A673 (cell line): ENCODE data around the gene AMPH.

Experiments
- CTCF ChIP-seq: fragments of 300-800, 200-600 bp; sonication (generic); conservative IDR thresholded peaks from 2 replicates; pipeline ENCODE4 v1.5.1; 2017; ENCODE audit warnings: low read depth, mild to moderate bottlenecking, antibody characterized with exemption, low read length, moderate library complexity, mixed read lengths
- EZH2 ChIP-seq: fragments of 200-600 bp; sonication (generic); IDR thresholded peaks from 2 replicates; pipeline ENCODE4 v1.6.1; 2017; ENCODE audit warnings: borderline replicate concordance, low read depth, mild to moderate bottlenecking, mixed read lengths, antibody characterized with exemption, low read length; ENCODE audit not compliant: poor library complexity, severe bottlenecking

- TF ChIP-seq EZH2 (no peak), CTCF (no peak)
Measured at GRCh38 chr7:38518541-38518940, 112.6 kb downstream of the AMPH start.
